HG03575 (cell line): ENCODE results near the gene CHCHD4.
A peak's percentile ranks its signal among the peaks of the same experiment; 100 is the strongest.

Experiments used
- ATAC-seq: cut with Tn5 transposase; IDR thresholded peaks from one replicate; pipeline ENCODE4 v1.9.1; 2021; ENCODE audit not compliant: unreplicated experiment, insufficient number of reproducible peaks, low FRiP score; ENCODE audit errors: extremely low read depth

Gene CHCHD4

GRCh38 chr3:14124615-14125192 is at the start of gene CHCHD4, which contains the start of gene TMEM43:
TSS of gene CHCHD4 (minus strand) at chr3:14124870. CDS start at chr3:14124676, 194 bp downstream.
TSS of gene TMEM43 (plus strand) at chr3:14125052. CDS start at chr3:14125194, 142 bp downstream.
- ATAC-seq = peak; percentile 82

- ATAC-seq = no peak
Observed at GRCh38 chr3:14172496-14172895, 47.8 kb upstream of the CHCHD4 start.

GRCh38 chr3:14170531-14171159 is 46.0 kb upstream of the CHCHD4 start:
- ATAC-seq = no peak

- ATAC-seq = no peak
Observed at GRCh38 chr3:14169871-14170270, 45.2 kb upstream of the CHCHD4 start.

- ATAC-seq = no peak
Observed at GRCh38 chr3:14169435-14169834, 44.8 kb upstream of the CHCHD4 start.

- no peak for ATAC-seq
Observed at GRCh38 chr3:14166877-14167603, 42.4 kb upstream of the CHCHD4 start.

GRCh38 chr3:14162178-14162577 is 37.5 kb upstream of the CHCHD4 start:
- no peak for ATAC-seq

GRCh38 chr3:14161282-14161681 is 36.6 kb upstream of the CHCHD4 start:
- ATAC-seq = no peak

GRCh38 chr3:14159426-14159825 is 34.8 kb upstream of the CHCHD4 start:
- no peak for ATAC-seq

- ATAC-seq = no peak
Observed at GRCh38 chr3:14158370-14158769, 33.7 kb upstream of the CHCHD4 start.

GRCh38 chr3:14157951-14158350 is 33.3 kb upstream of the CHCHD4 start:
- no peak for ATAC-seq

GRCh38 chr3:14156843-14157561 is 32.3 kb upstream of the CHCHD4 start:
- ATAC-seq = no peak

- no peak for ATAC-seq
Observed at GRCh38 chr3:14156201-14156600, 31.5 kb upstream of the CHCHD4 start.

GRCh38 chr3:14154895-14155440 is 30.3 kb upstream of the CHCHD4 start:
- ATAC-seq = no peak

- no peak for ATAC-seq
Observed at GRCh38 chr3:14154276-14154675, 29.6 kb upstream of the CHCHD4 start.

- ATAC-seq = no peak
Observed at GRCh38 chr3:14153663-14154062, 29.0 kb upstream of the CHCHD4 start.

- ATAC-seq = no peak
Observed at GRCh38 chr3:14152963-14153355, 28.3 kb upstream of the CHCHD4 start.

GRCh38 chr3:14152233-14152962 is 27.7 kb upstream of the CHCHD4 start:
- no peak for ATAC-seq
